ACC112 (cell line): ENCODE results near the gene RIC1.

Experiments
- H2AFZ ChIP-seq: fragments of 200-600 bp; sonication (generic); one replicate; pipeline ENCODE4 v1.6.0; 2017; ENCODE audit warnings: antibody characterized with exemption, low read length; ENCODE audit not compliant: unreplicated experiment
- H3K27ac ChIP-seq: fragments of 200-600 bp; sonication (generic); 2 replicates; pipeline ENCODE4 v1.5.1; 2014; ENCODE audit warnings: low read depth, mild to moderate bottlenecking, antibody characterized with exemption, low read length, moderate library complexity
- H3K27me3 ChIP-seq: fragments of 200-600 bp; sonication (generic); 2 replicates; pipeline ENCODE4 v1.6.1; 2014; ENCODE audit warnings: mild to moderate bottlenecking, antibody characterized with exemption, low read length, moderate library complexity, mixed read lengths; ENCODE audit not compliant: insufficient read depth
- H3K36me3 ChIP-seq: fragments of 200-600 bp; sonication (generic); 2 replicates; pipeline ENCODE4 v1.6.1; 2016; ENCODE audit warnings: mild to moderate bottlenecking, antibody characterized with exemption, low read length, moderate library complexity, mixed read lengths; ENCODE audit not compliant: insufficient read depth
- H3K4me1 ChIP-seq: fragments of 200-600 bp; sonication (generic); one replicate; pipeline ENCODE4 v1.6.1; 2016; ENCODE audit warnings: low read length, mixed read lengths; ENCODE audit not compliant: insufficient read depth, unreplicated experiment, control insufficient read depth
- H3K4me3 ChIP-seq: fragments of 200-600 bp; sonication (generic); 2 replicates; pipeline ENCODE4 v1.5.1; 2014; ENCODE audit warnings: mild to moderate bottlenecking, low read depth, low read length
- H3K79me2 ChIP-seq: fragments of 200-600 bp; sonication (generic); one replicate; pipeline ENCODE4 v1.6.0; 2016; ENCODE audit warnings: low read length; ENCODE audit not compliant: control insufficient read depth, unreplicated experiment, insufficient read depth

The RIC1 gene

DNA sequence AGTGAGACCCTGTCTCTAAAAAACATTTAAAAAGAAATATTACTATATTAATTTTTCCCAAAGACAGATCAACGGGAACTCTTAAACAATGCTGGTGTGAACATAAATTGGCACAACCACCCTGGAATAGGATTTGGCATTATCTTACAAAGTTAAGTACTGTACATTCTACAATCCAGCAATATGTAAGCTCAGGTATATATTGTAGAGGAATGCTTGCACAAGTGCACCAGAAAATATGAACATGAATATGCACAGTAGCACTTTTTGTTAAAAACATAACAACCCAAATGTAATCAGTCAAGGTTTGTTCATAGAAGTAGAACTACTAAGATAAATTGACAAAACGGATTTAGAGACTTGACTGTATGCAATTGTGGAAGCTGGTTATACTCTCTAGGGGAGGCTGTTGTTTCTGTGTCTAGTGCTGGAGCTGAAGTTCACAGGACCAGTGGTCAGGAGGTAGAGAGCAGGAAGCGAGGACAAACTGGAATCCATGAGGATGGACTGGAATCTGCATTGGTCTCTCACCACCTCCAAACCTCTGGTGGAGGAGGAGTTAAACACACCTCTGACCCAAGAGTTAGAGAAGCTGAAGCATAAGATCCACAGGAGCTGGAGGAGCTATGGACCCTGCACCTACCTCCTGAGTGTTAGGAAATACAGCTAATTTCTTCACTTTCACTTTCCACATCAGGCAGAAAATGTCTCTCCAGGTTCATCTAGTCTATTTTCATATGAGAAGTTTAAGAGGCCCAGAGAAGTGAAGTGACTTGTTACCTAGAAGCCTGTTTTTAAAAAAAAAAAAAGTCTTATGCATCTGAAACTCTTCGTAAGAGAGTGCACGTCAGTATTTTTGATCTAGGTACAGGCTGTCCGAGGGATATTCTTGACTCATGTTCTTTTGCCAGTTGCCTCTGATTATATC lies 20.3 kb upstream of the RIC1 start:
- H3K36me3 ChIP-seq, result no peaks in the 10 kb centered on the region
- no peaks in the 10 kb centered on the region for H3K27me3 ChIP-seq
- no peaks in the 10 kb centered on the region for H3K79me2 ChIP-seq
- peaks cover 4% of the 10 kb centered on the region for H3K4me1 ChIP-seq
- H2AFZ ChIP-seq, result peak overlapping the region; percentile 39
- peak overlapping the region; percentile 70 for H3K4me3 ChIP-seq
- H3K27ac ChIP-seq, result no peak overlapping the region

DNA sequence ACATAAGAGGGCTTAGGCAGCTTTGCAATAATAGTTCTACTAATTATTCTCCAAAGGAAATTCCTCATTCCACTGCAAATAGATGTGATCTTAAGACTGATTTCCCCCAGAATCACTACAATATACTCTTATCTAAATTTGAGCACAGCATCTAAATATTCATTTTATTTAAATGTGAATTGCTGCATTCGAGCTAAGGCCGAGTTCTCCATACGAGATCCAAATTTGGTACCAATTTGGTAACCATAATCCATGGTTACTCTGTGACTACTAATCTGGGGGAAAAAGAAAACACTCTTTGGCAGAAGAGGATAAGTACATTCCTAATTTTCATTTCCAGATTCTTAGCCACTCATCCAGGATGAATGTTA lies 19.7 kb upstream of the RIC1 start:
- Histone ChIP-seq H3K79me2 (no peaks in the 10 kb centered on the region), H3K27me3 (no peaks in the 10 kb centered on the region), H2AFZ (no peak overlapping the region), H3K4me3 (peak overlapping the region; percentile 70), H3K4me1 (peaks cover 4% of the 10 kb centered on the region), H3K27ac (peak overlapping the region; percentile 18; the same call in 1 of the 2 replicates), H3K36me3 (no peaks in the 10 kb centered on the region)

DNA sequence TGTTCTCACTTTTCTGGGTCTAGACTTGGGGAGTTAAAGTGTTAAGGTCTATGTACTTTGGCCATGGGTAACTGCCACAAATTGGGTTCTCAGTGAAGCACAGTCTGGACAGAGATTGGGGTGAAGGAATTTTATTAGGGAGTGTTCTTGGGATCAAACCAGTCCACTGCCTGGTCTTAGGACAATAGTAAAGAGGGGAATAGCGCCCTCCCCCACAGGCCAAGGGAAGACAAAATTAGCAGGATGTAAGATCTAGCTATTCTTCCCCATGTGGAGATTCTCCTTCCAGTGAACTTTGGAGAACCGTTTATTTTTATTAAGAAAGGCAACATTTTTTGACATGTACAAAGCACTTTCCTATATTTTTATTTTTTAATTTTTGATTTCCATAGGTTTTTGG lies 18.4 kb upstream of the RIC1 start:
- no peaks in the 10 kb centered on the region for H3K79me2 ChIP-seq
- H3K4me1 ChIP-seq, result peaks cover 4% of the 10 kb centered on the region

DNA sequence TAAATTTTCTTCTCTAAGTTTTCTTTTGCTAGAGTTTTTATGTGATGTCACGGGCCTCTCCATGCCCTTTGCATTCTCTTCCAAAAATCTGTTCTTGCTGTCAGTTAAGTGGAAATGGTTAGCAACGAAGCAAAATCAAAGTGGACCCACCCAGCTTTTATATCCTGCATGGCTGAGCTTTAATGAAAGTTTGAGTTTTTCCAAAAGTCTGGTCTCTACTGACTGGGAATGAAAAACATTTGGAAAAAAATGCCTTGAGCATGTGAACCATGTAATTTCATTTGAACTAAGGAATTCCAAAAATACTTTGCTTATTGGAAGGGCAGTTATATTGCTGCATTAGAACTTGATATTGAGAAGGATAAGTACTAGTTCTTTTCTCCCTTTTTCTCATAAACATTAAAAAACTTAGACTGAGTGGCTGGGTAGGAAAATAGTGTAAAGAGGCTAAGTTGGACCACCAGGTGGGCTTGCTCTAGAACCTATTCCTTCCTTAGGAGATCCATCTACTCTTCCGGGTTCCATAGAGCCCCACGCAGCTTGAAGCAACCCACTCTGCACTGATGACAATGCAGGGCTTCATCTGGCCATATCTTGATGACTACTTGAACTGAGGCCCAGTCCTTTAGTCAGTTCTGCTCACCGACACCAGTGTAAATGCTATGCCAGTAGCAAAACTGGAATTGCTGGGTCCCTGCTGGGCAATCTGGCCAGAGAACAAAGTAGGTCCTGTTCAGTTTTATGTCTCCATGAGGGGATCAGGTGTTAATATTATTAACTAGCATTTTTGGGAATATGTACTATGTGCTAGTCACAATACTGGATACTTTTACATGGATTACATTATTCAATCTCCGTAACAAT lies 17.4 kb upstream of the RIC1 start:
- Histone ChIP-seq H3K27ac (no peak overlapping the region), H3K27me3 (no peaks in the 10 kb centered on the region), H3K79me2 (no peaks in the 10 kb centered on the region), H3K4me1 (peaks cover 4% of the 10 kb centered on the region), H2AFZ (no peak overlapping the region), H3K36me3 (no peaks in the 10 kb centered on the region), H3K4me3 (no peak overlapping the region)

More for the DNA sequence above, 18.4 kb upstream of the RIC1 start:
- H3K27ac ChIP-seq, result no peak overlapping the region
- no peak overlapping the region for H2AFZ ChIP-seq
- H3K36me3 ChIP-seq, result no peaks in the 10 kb centered on the region
- no peaks in the 10 kb centered on the region for H3K27me3 ChIP-seq
- no peak overlapping the region for H3K4me3 ChIP-seq

DNA sequence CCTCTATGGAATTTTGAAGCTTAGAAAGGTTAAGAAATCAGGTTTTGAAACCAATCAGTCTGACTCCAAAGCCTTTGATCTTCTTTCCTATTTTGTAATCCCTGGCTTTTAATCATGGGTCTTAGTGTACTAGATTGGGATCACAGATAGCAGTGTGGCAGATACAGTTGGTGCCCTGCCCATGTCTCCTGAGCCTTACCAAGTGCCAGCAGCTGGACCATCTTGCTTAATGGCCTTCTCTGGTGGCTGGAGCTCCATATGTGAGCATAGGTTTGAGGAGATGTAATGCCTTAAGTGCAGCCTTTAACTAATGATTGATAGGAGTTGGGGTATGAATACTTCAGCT lies 16.7 kb upstream of the RIC1 start:
- Histone ChIP-seq H3K4me1 (peaks cover 4% of the 10 kb centered on the region), H3K36me3 (no peaks in the 10 kb centered on the region), H3K79me2 (no peaks in the 10 kb centered on the region), H3K4me3 (no peak overlapping the region), H2AFZ (no peak overlapping the region), H3K27ac (no peak overlapping the region), H3K27me3 (no peaks in the 10 kb centered on the region)

DNA sequence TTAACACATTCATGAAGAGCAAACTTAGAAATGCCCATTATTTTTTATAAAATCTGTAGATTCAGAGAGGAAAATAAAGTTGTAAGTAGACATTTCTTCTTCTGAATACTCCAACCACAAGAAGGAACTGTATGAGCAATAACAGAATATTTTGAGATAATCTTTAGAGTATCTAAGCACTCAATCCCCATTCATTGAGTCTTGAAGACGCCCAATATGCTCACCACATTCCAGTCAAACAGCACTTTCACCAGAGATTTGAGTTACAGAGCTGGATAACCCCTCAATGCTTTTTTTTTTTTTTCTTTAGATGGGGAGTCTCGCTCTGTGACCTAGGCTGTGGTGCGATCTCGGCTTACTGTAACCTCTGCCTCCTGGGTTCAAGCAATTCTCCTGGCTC lies 14.7 kb upstream of the RIC1 start:
- Histone ChIP-seq H3K79me2 (no peaks in the 10 kb centered on the region), H3K4me1 (peaks cover 4% of the 10 kb centered on the region), H3K27ac (no peak overlapping the region), H3K4me3 (no peak overlapping the region), H3K36me3 (no peaks in the 10 kb centered on the region), H3K27me3 (no peaks in the 10 kb centered on the region), H2AFZ (no peak overlapping the region)

DNA sequence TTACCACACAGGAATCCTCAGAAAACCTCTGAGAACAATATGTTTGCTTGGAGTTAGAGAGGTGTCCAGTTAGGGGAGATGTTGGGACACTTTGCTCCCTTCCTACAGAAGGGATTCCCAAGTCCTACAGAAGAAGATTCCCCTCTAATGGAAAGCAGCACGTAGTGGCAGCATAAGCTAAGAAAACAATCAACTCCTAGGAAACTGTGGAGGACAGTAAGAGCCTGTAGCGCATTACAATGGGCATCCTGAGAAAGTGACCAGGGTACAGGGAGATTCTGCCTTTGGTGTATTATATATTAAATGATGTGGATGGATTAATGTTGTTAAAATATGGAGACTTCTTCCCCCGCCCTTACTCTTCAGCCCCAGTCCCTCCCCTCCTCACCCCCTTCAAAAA lies 13.9 kb upstream of the RIC1 start:
- Histone ChIP-seq H3K4me1 (no peaks in the 10 kb centered on the region), H3K36me3 (no peaks in the 10 kb centered on the region), H3K4me3 (no peak overlapping the region), H2AFZ (no peak overlapping the region), H3K27ac (no peak overlapping the region), H3K27me3 (no peaks in the 10 kb centered on the region), H3K79me2 (no peaks in the 10 kb centered on the region)

DNA sequence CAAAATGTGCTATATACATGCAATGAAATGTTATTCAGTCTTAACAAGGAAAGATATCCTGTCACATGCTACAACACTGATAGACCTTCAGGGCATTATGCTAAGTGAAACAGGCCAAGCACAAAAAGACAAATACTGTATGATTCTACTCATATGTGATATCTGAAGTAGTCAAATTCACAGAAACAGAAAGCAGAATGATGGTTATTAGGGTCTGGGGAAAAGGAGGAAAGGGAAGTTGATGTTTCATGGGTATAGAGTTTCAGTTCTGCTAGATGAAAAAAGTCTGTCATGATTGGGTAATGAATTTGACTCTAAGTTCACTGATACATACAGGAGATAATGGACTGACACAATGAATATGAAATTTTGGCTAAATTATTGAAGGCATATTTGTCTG lies 11.2 kb upstream of the RIC1 start:
- Histone ChIP-seq H3K79me2 (no peaks in the 10 kb centered on the region), H3K4me1 (peaks cover 7% of the 10 kb centered on the region), H2AFZ (no peak overlapping the region), H3K36me3 (no peaks in the 10 kb centered on the region), H3K27me3 (no peaks in the 10 kb centered on the region), H3K27ac (no peak overlapping the region), H3K4me3 (no peak overlapping the region)

DNA sequence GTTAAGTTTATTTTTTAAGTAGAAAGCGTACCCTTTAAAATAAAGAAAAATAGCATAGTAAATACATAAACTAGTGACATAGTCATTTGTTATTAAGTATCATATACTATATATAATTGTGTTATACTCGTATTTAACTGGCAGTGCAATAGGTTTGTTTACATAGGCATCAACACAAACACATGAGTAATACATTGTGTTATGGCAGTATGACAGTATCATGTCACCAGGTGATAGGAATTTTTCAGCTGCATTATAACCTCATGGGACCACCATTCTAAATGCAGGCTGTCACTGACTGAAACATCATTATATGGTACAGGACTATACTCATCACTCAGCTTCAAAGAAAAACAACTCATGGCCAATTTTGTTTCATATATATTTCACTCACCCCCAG lies 8.4 kb upstream of the RIC1 start:
- H2AFZ ChIP-seq, result no peak overlapping the region
- no peaks in the 10 kb centered on the region for H3K27me3 ChIP-seq
- peaks cover 12% of the 10 kb centered on the region for H3K79me2 ChIP-seq
- no peak overlapping the region; the same call in 1 of the 2 replicates for H3K27ac ChIP-seq
- no peak overlapping the region for H3K4me3 ChIP-seq
- peaks cover 7% of the 10 kb centered on the region for H3K4me1 ChIP-seq
- no peaks in the 10 kb centered on the region for H3K36me3 ChIP-seq

DNA sequence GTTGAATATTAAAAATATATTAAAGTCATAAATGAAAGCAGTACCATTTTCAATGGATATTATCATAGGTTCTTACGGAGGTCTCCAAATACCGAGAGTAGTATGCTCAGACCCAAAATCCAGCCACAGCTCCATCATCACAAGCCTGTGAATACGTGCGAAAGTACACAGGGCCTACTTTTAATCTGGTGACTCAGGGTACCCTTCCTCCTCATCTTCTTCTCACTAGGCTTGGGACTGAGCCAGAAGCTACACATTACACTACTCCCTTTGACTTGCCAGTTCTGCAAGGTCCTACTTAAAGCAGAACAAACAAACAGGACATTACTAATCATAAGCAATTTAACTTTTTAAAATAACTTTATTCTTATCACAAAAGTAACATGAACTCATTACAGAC lies 7.6 kb upstream of the RIC1 start:
- Histone ChIP-seq H3K27me3 (no peaks in the 10 kb centered on the region), H2AFZ (no peak overlapping the region), H3K36me3 (no peaks in the 10 kb centered on the region), H3K4me3 (0 out of 2 replicates have a peak overlapping the region, but pooled peaks have one; percentile 36), H3K27ac (peak overlapping the region; percentile 67), H3K4me1 (peaks cover 7% of the 10 kb centered on the region), H3K79me2 (peaks cover 12% of the 10 kb centered on the region)
